AG04450 (cell line): ENCODE measurements around the gene TASOR. TPM values are rescaled to one million over a fixed set of nuclear protein-coding genes. Genes with fewer than 3 reads are reported as not detected.

Experiments
- CTCF ChIA-PET: fragments of 300-600, 350-600 bp; formaldehyde crosslinking; extraction: SDS; loops from one replicate; lab custom pipeline; 2022; ENCODE audit warnings: antibody characterized with exemption, inconsistent platforms; lab: Charles Lee
- POLR2A ChIA-PET: fragments of 350-600 bp; formaldehyde crosslinking; extraction: SDS; loops from one replicate; lab custom pipeline; 2021; ENCODE audit warnings: antibody characterized with exemption, inconsistent platforms; lab: Yijun Ruan, JAX
- DNase-seq: peaks from one replicate; pipeline ENCODE4 v3.0.0-alpha.2; 2011; ENCODE audit warnings: low read depth, low spot score
- H3K27ac ChIP-seq: one replicate; pipeline ENCODE4 v1.5.1; 2012; ENCODE audit warnings: low read depth, low read length, control low read depth
- H3K27me3 ChIP-seq: one replicate; pipeline ENCODE4 v1.6.0; 2012; ENCODE audit warnings: low read length; ENCODE audit not compliant: control insufficient read depth, insufficient read depth
- H3K4me3 ChIP-seq: 2 replicates; pipeline ENCODE4 v1.5.1; 2011; ENCODE audit warnings: mild to moderate bottlenecking, low read depth, low read length, control low read depth
- H3K9me3 ChIP-seq: 2 replicates; pipeline ENCODE4 v1.5.1; 2012; ENCODE audit warnings: low read length; ENCODE audit not compliant: control insufficient read depth, insufficient read depth
- CTCF ChIP-seq: IDR thresholded peaks from 2 replicates; pipeline ENCODE4 v1.5.1; 2011; ENCODE audit warnings: low read depth, low read length, control low read depth, inconsistent platforms
- polyA plus RNA-seq: library from polyadenylated mRNA; depleted of rRNA; stranded (reverse); fragments of >200 nt; gene quantifications from 2 replicates; pipeline ENCODE4 v1.2.3, GENCODE V29; 2011

TASOR gene
- polyA plus RNA-seq, 1 experiment, result 37.6 TPM

GRCh38 chr3:56673781-56674457 is 9.1 kb downstream of the TASOR start:
- no peak for DNase-seq
- ChIA-PET CTCF (interaction anchor here (0.6 to 1.9 kb wide), 6 partner anchors 9 to 1144 kb away, joined by 3 to 7 read pairs (median 6); partner anchors contain the start of gene TASOR), POLR2A (interaction anchor here (0.6 to 1.5 kb wide), 3 partner anchors 9 to 117 kb away, joined by 6 to 9 read pairs (median 6); partner anchors contain the start of genes CCDC66 and TASOR)
- Histone ChIP-seq H3K27ac (no peak overlapping the region), H3K27me3 (no peaks in the 10 kb centered on the region), H3K4me3 (no peak overlapping the region), H3K9me3 (no peaks in the 10 kb centered on the region)
- TF ChIP-seq CTCF, result no peak

GRCh38 chr3:56667973-56668579 is 15.0 kb downstream of the TASOR start:
- no peak for TF ChIP-seq CTCF
- no peak for DNase-seq
- Histone ChIP-seq H3K4me3 (no peak overlapping the region), H3K9me3 (no peaks in the 10 kb centered on the region), H3K27me3 (no peaks in the 10 kb centered on the region), H3K27ac (no peak overlapping the region)
- CTCF ChIA-PET, result no interaction called here
- POLR2A ChIA-PET, result no interaction called here

- ChIA-PET CTCF (no interaction called here), POLR2A (no interaction called here)
- Histone ChIP-seq H3K4me3 (no peak overlapping the region), H3K9me3 (no peaks in the 10 kb centered on the region), H3K27ac (no peak overlapping the region), H3K27me3 (no peaks in the 10 kb centered on the region)
- TF ChIP-seq CTCF, result no peak
- no peak for DNase-seq
These were observed 18.2 kb downstream of the TASOR start for GRCh38 chr3:56664823-56665222.

GRCh38 chr3:56655709-56656108 is 27.4 kb downstream of the TASOR start:
- CTCF ChIA-PET, result no interaction called here
- DNase-seq, result no peak
- TF ChIP-seq CTCF, result no peak
- POLR2A ChIA-PET, result interaction anchor here (0.6 kb wide), 1 partner anchor 13 kb away, joined by 5 read pairs; no protein-coding TSS in a partner anchor
- no peaks in the 10 kb centered on the region for H3K9me3 ChIP-seq
- H3K27ac ChIP-seq, result no peak overlapping the region
- H3K4me3 ChIP-seq, result no peak overlapping the region
- no peaks in the 10 kb centered on the region for H3K27me3 ChIP-seq

GRCh38 chr3:56654460-56654859 is 28.6 kb downstream of the TASOR start:
- H3K27ac ChIP-seq, result no peak overlapping the region
- ChIA-PET POLR2A (no interaction called here), CTCF (no interaction called here)
- no peak for TF ChIP-seq CTCF
- no peaks in the 10 kb centered on the region for H3K9me3 ChIP-seq
- H3K27me3 ChIP-seq, result no peaks in the 10 kb centered on the region
- DNase-seq, result no peak
- no peak overlapping the region for H3K4me3 ChIP-seq
